NB4 (cell line): ENCODE measurements around the gene ATP11A.

Experiments
- DNase-seq: peaks from one replicate; pipeline ENCODE4 v3.0.0; 2010; ENCODE audit warnings: low read depth
- H3K4me3 ChIP-seq: one replicate; pipeline ENCODE4 v1.5.1; 2011; ENCODE audit warnings: mild to moderate bottlenecking, low read depth, low read length, moderate library complexity
- MYC ChIP-seq: IDR thresholded peaks from 2 replicates; pipeline ENCODE4 v1.6.1; 2011; ENCODE audit warnings: low read depth, low read length
- POLR2A ChIP-seq: IDR thresholded peaks from 2 replicates; pipeline ENCODE4 v1.6.1; 2011; ENCODE audit warnings: mild to moderate bottlenecking; ENCODE audit not compliant: insufficient read length; ENCODE audit errors: extremely low read depth
- TF ChIP-seq, protein P1 (sequence below): IDR thresholded peaks from one replicate; pipeline ENCODE4 v1.5.1; 2012; ENCODE audit warnings: low read depth, low read length
- TF ChIP-seq, protein P2 (sequence below): IDR thresholded peaks from 2 replicates; pipeline ENCODE4 v1.6.1; 2011; ENCODE audit warnings: low read depth, low read length

Gene ATP11A

DNA sequence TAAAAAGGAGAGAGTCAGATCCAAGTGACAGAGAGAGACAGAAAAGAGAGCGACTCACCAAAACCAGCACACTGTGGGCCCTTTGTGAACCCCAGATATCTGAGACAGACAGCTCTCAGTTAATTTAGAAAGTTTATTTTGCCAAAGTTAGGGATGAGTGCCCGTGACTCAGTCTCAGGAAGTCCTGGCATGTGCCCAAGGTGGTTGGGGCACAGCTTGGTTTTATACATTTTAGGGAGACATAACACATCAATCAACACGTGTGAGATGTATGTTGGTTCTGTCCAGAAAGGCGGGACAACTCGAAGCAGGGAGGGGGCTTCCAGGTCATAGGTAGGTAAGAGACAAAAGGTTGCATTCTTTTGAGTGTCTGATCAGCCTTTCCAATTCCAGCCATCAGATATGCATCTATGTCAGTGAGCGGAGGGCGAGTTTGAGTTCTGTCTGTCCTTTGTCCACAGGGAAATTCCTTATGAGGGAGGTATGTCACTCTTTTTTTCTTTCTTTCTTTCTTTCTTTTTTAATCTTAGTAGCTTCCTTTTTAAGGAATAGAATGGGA is 37.2 kb upstream of the ATP11A start:
- no peak overlapping the region for H3K4me3 ChIP-seq
- DNase-seq: no peak
- TF ChIP-seq POLR2A (no peak), MYC (no peak)
- TF ChIP-seq, protein P1, sequence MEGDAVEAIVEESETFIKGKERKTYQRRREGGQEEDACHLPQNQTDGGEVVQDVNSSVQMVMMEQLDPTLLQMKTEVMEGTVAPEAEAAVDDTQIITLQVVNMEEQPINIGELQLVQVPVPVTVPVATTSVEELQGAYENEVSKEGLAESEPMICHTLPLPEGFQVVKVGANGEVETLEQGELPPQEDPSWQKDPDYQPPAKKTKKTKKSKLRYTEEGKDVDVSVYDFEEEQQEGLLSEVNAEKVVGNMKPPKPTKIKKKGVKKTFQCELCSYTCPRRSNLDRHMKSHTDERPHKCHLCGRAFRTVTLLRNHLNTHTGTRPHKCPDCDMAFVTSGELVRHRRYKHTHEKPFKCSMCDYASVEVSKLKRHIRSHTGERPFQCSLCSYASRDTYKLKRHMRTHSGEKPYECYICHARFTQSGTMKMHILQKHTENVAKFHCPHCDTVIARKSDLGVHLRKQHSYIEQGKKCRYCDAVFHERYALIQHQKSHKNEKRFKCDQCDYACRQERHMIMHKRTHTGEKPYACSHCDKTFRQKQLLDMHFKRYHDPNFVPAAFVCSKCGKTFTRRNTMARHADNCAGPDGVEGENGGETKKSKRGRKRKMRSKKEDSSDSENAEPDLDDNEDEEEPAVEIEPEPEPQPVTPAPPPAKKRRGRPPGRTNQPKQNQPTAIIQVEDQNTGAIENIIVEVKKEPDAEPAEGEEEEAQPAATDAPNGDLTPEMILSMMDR: no peak
- TF ChIP-seq, protein P2, sequence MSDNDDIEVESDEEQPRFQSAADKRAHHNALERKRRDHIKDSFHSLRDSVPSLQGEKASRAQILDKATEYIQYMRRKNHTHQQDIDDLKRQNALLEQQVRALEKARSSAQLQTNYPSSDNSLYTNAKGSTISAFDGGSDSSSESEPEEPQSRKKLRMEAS: no peak

DNA sequence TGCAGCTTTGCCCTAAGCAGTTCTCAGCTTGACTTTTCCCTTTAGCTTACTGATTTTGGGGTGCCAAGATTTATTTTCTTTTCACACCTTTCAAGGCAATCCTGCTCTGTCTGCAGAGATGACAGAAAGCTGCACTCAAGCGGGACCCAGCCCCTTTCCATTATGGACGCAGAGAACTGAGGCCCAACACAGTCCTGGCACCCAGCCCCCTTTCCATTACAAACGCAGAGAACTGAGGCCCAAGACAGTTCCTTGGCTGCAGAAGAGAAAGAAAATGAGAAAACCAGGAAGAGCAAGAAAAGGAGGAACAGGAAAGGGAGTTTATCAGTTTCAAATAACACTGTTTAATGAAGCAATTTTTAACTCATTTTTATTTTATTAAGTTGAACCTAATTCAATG is 36.8 kb upstream of the ATP11A start:
- H3K4me3 ChIP-seq: no peak overlapping the region
- TF ChIP-seq, protein P1: no peak
- TF ChIP-seq, protein P2: no peak
- TF ChIP-seq MYC (no peak), POLR2A (no peak)
- DNase-seq: no peak

DNA sequence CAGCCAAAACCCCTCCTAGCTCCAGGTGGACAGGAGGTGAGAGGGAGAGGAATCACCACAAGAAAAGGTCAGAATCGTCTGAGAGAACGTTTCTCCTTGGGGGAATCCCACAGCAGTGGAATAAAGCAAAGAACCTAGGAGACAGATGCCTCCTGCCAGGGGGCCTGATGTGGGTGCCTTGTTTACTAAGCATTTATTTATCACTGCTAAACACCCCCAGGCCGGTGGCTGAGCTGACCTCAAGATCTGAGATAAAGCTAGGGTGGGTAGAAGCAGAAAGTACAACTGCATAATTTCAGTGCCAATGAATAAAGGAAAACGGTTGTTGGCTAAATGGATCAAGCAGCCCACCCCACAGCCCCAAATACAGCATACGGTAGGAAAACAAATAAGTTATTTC is 33.9 kb upstream of the ATP11A start:
- TF ChIP-seq POLR2A (no peak), MYC (no peak)
- TF ChIP-seq, protein P1: no peak
- TF ChIP-seq, protein P2: no peak
- no peak for DNase-seq

DNA sequence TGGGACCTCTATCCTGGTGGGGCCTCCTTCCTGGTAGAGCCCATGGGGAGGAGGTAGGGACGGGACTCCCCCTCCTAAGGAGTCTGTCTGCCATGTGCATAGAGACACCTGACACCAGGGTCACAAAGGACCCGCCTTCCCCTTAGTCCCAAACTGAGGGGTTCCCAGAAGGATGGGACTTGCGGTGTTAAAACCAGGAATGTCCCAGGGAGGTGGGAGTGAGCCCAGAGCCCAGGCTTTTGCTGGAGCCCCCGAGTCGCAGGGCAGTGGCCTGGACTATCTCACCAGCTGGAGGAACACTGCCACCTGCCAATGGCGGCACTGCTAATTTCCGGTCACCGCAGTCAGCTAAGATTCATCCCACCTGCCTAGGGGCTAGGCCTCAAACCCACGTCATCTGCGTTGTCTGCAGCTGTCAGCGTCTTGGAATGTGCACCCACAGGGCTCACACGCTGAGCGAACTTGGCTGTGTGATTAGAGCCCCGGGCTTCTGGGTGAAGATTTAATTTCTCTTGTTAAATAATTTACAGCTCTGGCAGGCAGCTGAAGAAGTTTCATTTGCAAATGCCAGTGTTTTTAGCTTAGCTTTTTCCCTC is 31.9 kb upstream of the ATP11A start:
- TF ChIP-seq MYC (no peak), POLR2A (no peak)
- TF ChIP-seq, protein P1: no peak
- TF ChIP-seq, protein P2: no peak
- DNase-seq: no peak
- H3K4me3 ChIP-seq: no peak overlapping the region

More for the DNA sequence above, 33.9 kb upstream of the ATP11A start:
- no peak overlapping the region for H3K4me3 ChIP-seq

DNA sequence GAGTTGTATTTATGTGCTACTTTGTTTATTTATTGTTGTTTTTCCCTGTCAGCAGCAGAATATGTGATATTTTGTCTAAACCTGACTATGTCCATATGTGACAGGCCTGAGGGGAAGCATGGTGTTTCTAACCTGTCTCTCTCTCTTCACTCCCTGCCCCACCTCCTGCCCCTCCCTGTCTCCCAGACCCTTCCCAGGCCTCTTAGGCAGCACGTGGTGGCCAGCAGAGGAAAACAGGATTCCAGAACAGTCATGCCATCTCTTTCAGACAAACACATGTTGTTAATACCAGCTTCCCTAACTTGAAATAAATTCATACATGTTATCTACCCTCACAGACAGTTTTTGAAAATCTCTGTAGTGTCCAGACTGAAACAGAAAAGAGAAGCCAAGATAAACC is 31.0 kb upstream of the ATP11A start:
- TF ChIP-seq POLR2A: no peak
- TF ChIP-seq, protein P2: 0 out of 2 replicates have a peak, but pooled peaks have one; percentile 9
- no peak overlapping the region for H3K4me3 ChIP-seq
- no peak for DNase-seq

GRCh38 chr13:112661291-112661690 is 28.5 kb upstream of the ATP11A start:
- TF ChIP-seq MYC: no peak
- no peak for TF ChIP-seq POLR2A
- TF ChIP-seq, protein P1: no peak
- TF ChIP-seq, protein P2: no peak
- DNase-seq: no peak
- H3K4me3 ChIP-seq: no peak overlapping the region
